GM19240 (cell line): Measurements from ENCODE around the gene TBC1D20.
A peak's percentile ranks its signal among the peaks of the same experiment; 100 is the strongest.

ENCODE experiments used
- DNase-seq: peaks from one replicate; pipeline ENCODE4 v3.0.0; 2011; ENCODE audit warnings: low spot score; ENCODE audit not compliant: insufficient read length

TBC1D20 gene

GRCh38 chr20:438571-439469 lies 23.5 kb downstream of the TBC1D20 start:
- no peak for DNase-seq

- no peak for DNase-seq
Observed at GRCh38 chr20:437787-438486, 24.4 kb downstream of the TBC1D20 start.

- DNase-seq, result no peak
Observed at GRCh38 chr20:436476-436875, 25.9 kb downstream of the TBC1D20 start.

GRCh38 chr20:435558-435957 lies 26.8 kb downstream of the TBC1D20 start:
- DNase-seq, result no peak

- no peak for DNase-seq
Observed at GRCh38 chr20:434661-435419, 27.5 kb downstream of the TBC1D20 start.

GRCh38 chr20:434221-434620 lies 28.1 kb downstream of the TBC1D20 start:
- DNase-seq, result no peak

GRCh38 chr20:433300-433975 lies 28.9 kb downstream of the TBC1D20 start:
- DNase-seq, result peak; percentile 74

GRCh38 chr20:432677-433299 lies 29.5 kb downstream of the TBC1D20 start:
- no peak for DNase-seq

- no peak for DNase-seq
Observed at GRCh38 chr20:432208-432607, 30.1 kb downstream of the TBC1D20 start.

- no peak for DNase-seq
Observed at GRCh38 chr20:431012-431904, 31.1 kb downstream of the TBC1D20 start.

GRCh38 chr20:430091-430999 lies 32.0 kb downstream of the TBC1D20 start:
- no peak for DNase-seq

- no peak for DNase-seq
Observed at GRCh38 chr20:428658-429200, 33.6 kb downstream of the TBC1D20 start.

- no peak for DNase-seq
Observed at GRCh38 chr20:427849-428657, 34.3 kb downstream of the TBC1D20 start.

- no peak for DNase-seq
Observed at GRCh38 chr20:427401-427800, 34.9 kb downstream of the TBC1D20 start.

- no peak for DNase-seq
Observed at GRCh38 chr20:426566-426965, 35.8 kb downstream of the TBC1D20 start.

- no peak for DNase-seq
Observed at GRCh38 chr20:421685-422250, 40.6 kb downstream of the TBC1D20 start.
